Hepatocyte (in vitro differentiated cells): ENCODE data around the gene TOMM7. TPM values are rescaled to one million over a fixed set of nuclear protein-coding genes. Genes with fewer than 3 reads are reported as not detected.
"Not testable (repeated sequence)": the region's sequence is repeated elsewhere in the genome, so short reads cannot be mapped to it uniquely, and the experiment has no call there.

ENCODE experiments used
- DNase-seq: peaks from one replicate; pipeline ENCODE4 v3.0.0-alpha.2; 2016; ENCODE audit warnings: low spot score
- H2AFZ ChIP-seq: fragments of 200-600 bp; sonication (generic); 2 replicates; pipeline ENCODE4 v1.6.0; 2016; ENCODE audit warnings: antibody characterized with exemption, mild to moderate bottlenecking
- H3K27ac ChIP-seq: fragments of 200-600 bp; sonication (generic); 2 replicates; pipeline ENCODE4 v1.5.1; 2016; ENCODE audit warnings: mild to moderate bottlenecking
- H3K27me3 ChIP-seq: fragments of 200-600 bp; sonication (generic); 2 replicates; pipeline ENCODE4 v1.6.1; 2016
- H3K36me3 ChIP-seq: fragments of 200-600 bp; sonication (generic); replicated peaks from 2 replicates; pipeline ENCODE4 v1.5.1; 2016; ENCODE audit warnings: low read depth; ENCODE audit not compliant: insufficient read depth
- H3K4me1 ChIP-seq: fragments of 200-600 bp; sonication (generic); 2 replicates; pipeline ENCODE4 v1.5.1; 2016; ENCODE audit warnings: mild to moderate bottlenecking, moderate library complexity; ENCODE audit not compliant: insufficient read depth
- H3K4me2 ChIP-seq: fragments of 200-600 bp; sonication (generic); 2 replicates; pipeline ENCODE4 v1.6.0; 2016
- H3K4me3 ChIP-seq: fragments of 200-600 bp; sonication (generic); 2 replicates; pipeline ENCODE4 v1.5.1; 2016; ENCODE audit warnings: mild to moderate bottlenecking
- H3K79me2 ChIP-seq: fragments of 200-600 bp; sonication (generic); 2 replicates; pipeline ENCODE4 v1.6.0; 2017; ENCODE audit warnings: mild to moderate bottlenecking
- H3K9me2 ChIP-seq: fragments of 200-600 bp; sonication (generic); replicated peaks from 2 replicates; pipeline ENCODE4 v1.6.0; 2017; ENCODE audit warnings: mild to moderate bottlenecking; ENCODE audit not compliant: insufficient read depth
- H3K9me3 ChIP-seq: fragments of 200-600 bp; sonication (generic); 2 replicates; pipeline ENCODE4 v1.5.1; 2016; ENCODE audit warnings: low read depth, mild to moderate bottlenecking
- H4K20me1 ChIP-seq: fragments of 200-600 bp; sonication (generic); 2 replicates; pipeline ENCODE4 v1.6.0; 2016; ENCODE audit warnings: mild to moderate bottlenecking; ENCODE audit not compliant: insufficient read depth, poor library complexity, severe bottlenecking
- CTCF ChIP-seq: fragments of 200-600 bp; sonication (generic); IDR thresholded peaks from 2 replicates; pipeline ENCODE4 v1.5.1; 2016; ENCODE audit warnings: antibody characterized with exemption, mild to moderate bottlenecking; ENCODE audit not compliant: poor library complexity
- EZH2 ChIP-seq: fragments of 200-600 bp; sonication (generic); IDR thresholded peaks from 2 replicates; pipeline ENCODE4 v1.6.1; 2016; ENCODE audit warnings: antibody characterized with exemption, mild to moderate bottlenecking, borderline replicate concordance
- EZH2phosphoT487 ChIP-seq: fragments of 200-600 bp; sonication (generic); IDR thresholded peaks from one replicate; pipeline ENCODE4 v1.6.1; 2018; ENCODE audit warnings: antibody characterized with exemption, mild to moderate bottlenecking, low read depth, moderate library complexity; ENCODE audit not compliant: unreplicated experiment, severe bottlenecking
- WGBS: methylation state at CpG from one replicate; pipeline ENCODE4 v1.1.6; 2016; ENCODE audit warnings: low lambda C conversion rate; ENCODE audit errors: missing lambda C conversion rate; 5-methylcytosine and 5-hydroxymethylcytosine counted together
- polyA plus RNA-seq: library from polyadenylated mRNA; unstranded; fragments of >200 nt; fragmentation: Nextera tagmentation; extraction: Ambion mirVana; gene quantifications from 2 replicates; pipeline ENCODE4 v1.2.1, GENCODE V29; 2016
- total RNA-seq: library from RNA; depleted of rRNA; stranded (reverse); fragments of >200 nt; gene quantifications from 2 replicates; pipeline ENCODE4 v1.2.3, GENCODE V29; 2014

Gene TOMM7
- total and polyA plus RNA-seq, 2 experiments from 2014 or later = 215 to 322 TPM

GRCh38 chr7:22793593-22794462 lies 28.8 kb downstream of the TOMM7 start:
- no peak overlapping the region for H3K4me3 ChIP-seq
- 98% methylated on average over 5 of the region's 5 CpGs for WGBS
- no peaks in the 10 kb centered on the region for H3K27me3 ChIP-seq
- no peak for DNase-seq
- H3K4me1 ChIP-seq = no peaks in the 10 kb centered on the region
- no peaks in the 10 kb centered on the region for H3K9me2 ChIP-seq
- TF ChIP-seq EZH2phosphoT487 = no peak
- H3K79me2 ChIP-seq = no peaks in the 10 kb centered on the region
- no peak overlapping the region for H2AFZ ChIP-seq
- H3K27ac ChIP-seq = no peak overlapping the region
- H3K9me3 ChIP-seq = no peaks in the 10 kb centered on the region
- H3K36me3 ChIP-seq = no peaks in the 10 kb centered on the region
- H4K20me1 ChIP-seq = no peaks in the 10 kb centered on the region
- H3K4me2 ChIP-seq = no peak overlapping the region

GRCh38 chr7:22791204-22792158 lies 31.2 kb downstream of the TOMM7 start:
- 49% methylated on average over 4 of the region's 4 CpGs for WGBS
- no peak for DNase-seq

GRCh38 chr7:22790640-22791039 lies 32.0 kb downstream of the TOMM7 start:
- H3K9me2 ChIP-seq, H3K27me3 ChIP-seq, H3K27ac ChIP-seq, DNase-seq, H3K79me2 ChIP-seq, H3K4me3 ChIP-seq, H3K4me2 ChIP-seq, H4K20me1 ChIP-seq, H3K36me3 ChIP-seq, H3K9me3 ChIP-seq, H2AFZ ChIP-seq: not testable (repeated sequence)
- H3K4me1 ChIP-seq = peaks cover 11% of the 10 kb centered on the region
- 92% methylated on average over 13 of the region's 13 CpGs for WGBS

More at GRCh38 chr7:22791204-22792158, 31.2 kb downstream of the TOMM7 start:
- Histone ChIP-seq H3K4me3 (no peak overlapping the region), H3K79me2 (no peaks in the 10 kb centered on the region), H3K9me2 (no peaks in the 10 kb centered on the region), H3K27ac (no peak overlapping the region), H3K4me1 (peaks cover 7% of the 10 kb centered on the region), H3K27me3 (no peaks in the 10 kb centered on the region), H2AFZ (no peak overlapping the region), H4K20me1 (no peaks in the 10 kb centered on the region), H3K36me3 (no peaks in the 10 kb centered on the region), H3K9me3 (no peaks in the 10 kb centered on the region), H3K4me2 (no peak overlapping the region)
- TF ChIP-seq EZH2phosphoT487 (no peak), CTCF (no peak), EZH2 (no peak)

GRCh38 chr7:22787951-22788350 lies 34.7 kb downstream of the TOMM7 start:
- H3K9me2 ChIP-seq = no peaks in the 10 kb centered on the region
- no peaks in the 10 kb centered on the region for H3K9me3 ChIP-seq
- TF ChIP-seq EZH2phosphoT487 = no peak
- TF ChIP-seq CTCF = no peak
- no peak for TF ChIP-seq EZH2
- no peaks in the 10 kb centered on the region for H3K27me3 ChIP-seq
- H3K79me2 ChIP-seq = no peaks in the 10 kb centered on the region
- H3K4me3 ChIP-seq = no peak overlapping the region
- DNase-seq = no peak
- no peak overlapping the region for H3K4me2 ChIP-seq
- no peaks in the 10 kb centered on the region for H4K20me1 ChIP-seq
- H3K27ac ChIP-seq = no peak overlapping the region
- no peak overlapping the region for H2AFZ ChIP-seq
- no peaks in the 10 kb centered on the region for H3K36me3 ChIP-seq
- H3K4me1 ChIP-seq = peaks cover 17% of the 10 kb centered on the region
